OCI-LY1 (cell line): ENCODE data around the gene ATP13A4.

Experiments used
- CTCF ChIP-seq: fragments of 200-600 bp; sonication (generic), shearing (Covaris generic); IDR thresholded peaks from 2 replicates; pipeline ENCODE4 v1.5.1; 2017; ENCODE audit warnings: mild to moderate bottlenecking, antibody characterized with exemption, low read length, moderate library complexity, mixed read lengths
- EZH2 ChIP-seq: fragments of 200-600 bp; sonication (generic), shearing (Covaris generic); IDR thresholded peaks from 2 replicates; pipeline ENCODE4 v1.8.0; 2017; ENCODE audit warnings: borderline replicate concordance, mixed run types, mild to moderate bottlenecking, antibody characterized with exemption, low read length, moderate library complexity, mixed read lengths

GRCh38 chr3:193599393-193599792 lies 44.7 kb upstream of the ATP13A4 start:
- no peak for TF ChIP-seq CTCF
- TF ChIP-seq EZH2 = no peak
